K562 (cell line): Measurements from ENCODE around the gene DMBT1. TPM values are rescaled to one million over a fixed set of nuclear protein-coding genes. Genes with fewer than 3 reads are reported as not detected.

Source experiments
- BDP1 ChIP-seq: IDR thresholded peaks from 3 replicates; pipeline ENCODE4 v1.6.1; 2011; ENCODE audit not compliant: insufficient read length, insufficient read depth
- FOXP4 ChIP-seq: sonication (generic); formaldehyde crosslinking; IDR thresholded peaks from 2 replicates; pipeline ENCODE4 v1.8.0; 2022; ENCODE audit warnings: mild to moderate bottlenecking, missing genetic modification reagents, borderline replicate concordance
- HDAC2 ChIP-seq: fragments of 450-650 bp; IDR thresholded peaks from 2 replicates; pipeline ENCODE4 v1.6.1; 2016; ENCODE audit warnings: mild to moderate bottlenecking
- JUND ChIP-seq, 2 experiments: IDR thresholded peaks; 2 replicates in 1 of 2; 3 replicates in 1 of 2; pipeline ENCODE4 v1.6.1; 2011; ENCODE audit warnings: borderline replicate concordance in 2 of 2, low read depth in 2 of 2, low read length in 2 of 2, improper control_type of control experiment in 1 of 2, missing biosample characterization in 1 of 2, missing genetic modification characterization in 1 of 2, missing genetic modification reagents in 1 of 2
- PCBP1 ChIP-seq: fragments of 200-400 bp; formaldehyde crosslinking; IDR thresholded peaks from 2 replicates; pipeline ENCODE4 v1.6.1; 2018; ENCODE audit warnings: mild to moderate bottlenecking, low read depth, low read length; ENCODE audit not compliant: poor library complexity, severe bottlenecking
- RBM22 ChIP-seq: fragments of 200-400 bp; formaldehyde crosslinking; IDR thresholded peaks from 2 replicates; pipeline ENCODE4 v1.6.1; 2018; ENCODE audit warnings: low read length, low read depth; ENCODE audit not compliant: poor library complexity, severe bottlenecking
- ZNF277 ChIP-seq: fragments of 250-450 bp; sonication (Bioruptor Pico); IDR thresholded peaks from 2 replicates; pipeline ENCODE4 v1.8.0; 2022; ENCODE audit warnings: inconsistent platforms, mild to moderate bottlenecking, moderate library complexity, borderline replicate concordance
- polyA plus RNA-seq, 8 experiments: library from polyadenylated mRNA; depleted of rRNA in 4 of 8; stranded (reverse) in 5 of 8; unstranded in 3 of 8; fragments of >200 nt; fragmentation: Nextera tagmentation in 2 of 8; fragmentation: Illumina TruSeq in 1 of 8; extraction: Ambion mirVana in 2 of 8; extraction: Trizol in 1 of 8; gene quantifications; 2 replicates each; pipeline versions ENCODE4 v1.2.1 to v1.2.3, GENCODE V29; 2011 to 2014; ENCODE audit warnings: inconsistent platforms in 1 of 8, missing spikeins in 1 of 8
- total RNA-seq, 7 experiments: library from RNA; depleted of rRNA in 6 of 7; stranded (reverse); fragments of >200 nt in 6 of 7; fragmentation: Illumina TruSeq in 2 of 7; extraction: Trizol in 2 of 7; gene quantifications; 2 replicates each; pipeline versions ENCODE4 v1.2.1 to v1.2.3, GENCODE V29; 2011 to 2021; ENCODE audit warnings: low replicate concordance in 1 of 7

Gene DMBT1
- total and polyA plus RNA-seq, 9 of the 15 experiments (the other 6 are each of a cell fraction or from before 2014, with no cell fraction given), result 0.01 to 0.07 TPM; not detected in 7

- TF ChIP-seq HDAC2 (no peak), ZNF277 (CRISPR knock-in tag) (no peak), RBM22 (no peak), BDP1 (no peak), FOXP4 (CRISPR knock-in tag) (no peak), PCBP1 (no peak), JUND (IDR thresholded peaks at IDR 0.05; ENCODE audit: borderline replicate concordance, low read depth, low read length) (no peak), JUND (tag; IDR thresholded peaks at IDR 0.05; ENCODE audit: borderline replicate concordance, low read depth, low read length) (no peak)
Measured at GRCh38 chr10:122638106-122638505, 77.6 kb downstream of the DMBT1 start (continued).
